HUES6 (cell line): ENCODE results near the gene FBLN1.

Experiments used
- H3K27ac ChIP-seq: 2 replicates; pipeline ENCODE4 v1.7.0; 2013; ENCODE audit warnings: low read depth, mild to moderate bottlenecking, low read length, inconsistent platforms
- H3K27me3 ChIP-seq: 2 replicates; pipeline ENCODE4 v1.6.1; 2013; ENCODE audit warnings: low read length; ENCODE audit not compliant: control insufficient read depth, insufficient read depth
- H3K36me3 ChIP-seq: 2 replicates; pipeline ENCODE4 v1.6.1; 2013; ENCODE audit warnings: low read length; ENCODE audit not compliant: control insufficient read depth, insufficient read depth
- H3K4me1 ChIP-seq: 2 replicates; pipeline ENCODE4 v1.6.1; 2013; ENCODE audit warnings: low read length; ENCODE audit not compliant: control insufficient read depth, insufficient read depth
- H3K4me3 ChIP-seq: 2 replicates; pipeline ENCODE4 v1.5.1; 2013; ENCODE audit warnings: low read depth, low read length
- H3K9ac ChIP-seq: one replicate; pipeline ENCODE4 v1.6.1; 2013; ENCODE audit warnings: mild to moderate bottlenecking, low read length
- H3K9me3 ChIP-seq: 2 replicates; pipeline ENCODE4 v1.6.1; 2013; ENCODE audit warnings: low read depth, low read length; ENCODE audit not compliant: control insufficient read depth, insufficient read depth

FBLN1 gene

DNA sequence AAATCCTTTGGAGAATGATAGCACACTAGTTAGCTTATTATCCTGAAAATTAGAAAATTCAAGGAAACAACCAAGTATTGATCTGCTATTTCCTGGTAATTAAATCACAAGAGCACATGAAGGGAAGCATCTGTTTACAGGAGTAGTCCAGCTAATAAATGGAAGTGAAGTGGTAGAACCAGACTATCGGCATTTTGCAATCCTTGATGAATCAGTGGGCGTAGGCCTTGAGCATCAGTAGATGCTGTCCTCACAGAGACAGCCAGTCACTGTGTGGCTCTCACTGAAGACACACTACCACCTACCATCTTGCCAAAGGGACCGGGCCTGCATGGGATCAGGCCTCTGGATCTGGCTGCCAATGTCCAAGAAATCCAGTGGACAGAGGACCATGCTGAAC lies 69.8 kb downstream of the FBLN1 start:
- H3K9ac ChIP-seq: no peak overlapping the region
- H3K27me3 ChIP-seq: no peaks in the 10 kb centered on the region
- H3K4me1 ChIP-seq: no peaks in the 10 kb centered on the region

DNA sequence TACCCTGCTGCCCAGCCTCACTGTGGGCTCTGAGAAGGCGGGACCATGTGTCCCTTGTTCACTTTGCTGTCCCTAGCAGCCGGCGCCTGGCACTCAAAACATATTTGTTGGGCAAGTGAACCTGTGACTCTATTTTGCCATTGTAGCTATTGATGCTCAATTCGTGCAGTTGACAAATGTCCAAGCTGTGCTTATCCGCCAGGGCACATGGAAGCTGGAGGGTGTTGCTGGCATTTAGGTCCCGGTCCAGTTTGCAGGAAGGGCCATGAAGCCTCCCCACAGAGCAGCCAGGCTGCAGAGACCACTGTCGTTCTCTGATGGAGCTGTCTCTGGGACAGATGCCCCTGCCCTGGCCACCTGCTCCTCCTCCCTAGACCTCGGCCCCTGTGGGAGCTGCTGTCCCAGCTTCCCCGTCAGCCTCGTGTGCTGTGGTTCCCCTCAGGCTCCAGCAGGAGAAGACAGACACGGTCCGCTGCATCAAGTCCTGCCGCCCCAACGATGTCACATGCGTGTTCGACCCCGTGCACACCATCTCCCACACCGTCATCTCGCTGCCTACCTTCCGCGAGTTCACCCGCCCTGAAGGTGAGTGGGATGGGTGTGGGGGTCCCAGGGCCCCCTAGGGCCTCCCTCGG lies 71.5 kb downstream of the FBLN1 start:
- no peaks in the 10 kb centered on the region for H3K27me3 ChIP-seq
- no peaks in the 10 kb centered on the region for H3K4me1 ChIP-seq

More for the DNA sequence above, 69.8 kb downstream of the FBLN1 start:
- Histone ChIP-seq H3K9me3 (peaks cover 12% of the 10 kb centered on the region), H3K4me3 (no peak overlapping the region), H3K27ac (no peak overlapping the region), H3K36me3 (no peaks in the 10 kb centered on the region)

DNA sequence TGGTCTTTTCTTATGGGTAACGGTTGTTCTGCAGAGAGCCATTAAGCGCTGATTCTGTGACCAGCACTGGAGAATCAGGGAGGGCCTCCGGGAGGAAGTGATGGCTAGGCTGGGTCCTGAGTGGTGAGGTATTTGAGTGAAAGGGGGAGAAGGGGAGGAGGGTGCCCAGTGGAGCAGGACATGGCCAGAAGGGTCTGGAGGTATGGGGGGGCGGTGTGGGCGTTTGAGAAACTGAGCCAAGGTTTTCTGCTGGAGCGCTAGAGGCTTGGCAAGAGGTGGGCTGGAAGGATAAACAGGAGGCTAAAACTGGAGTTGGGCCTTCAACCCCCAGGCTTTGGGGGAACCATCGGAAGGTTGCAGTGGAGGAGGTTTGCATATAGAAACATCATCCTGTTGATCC lies 72.5 kb downstream of the FBLN1 start:
- Histone ChIP-seq H3K9ac (no peak overlapping the region), H3K4me3 (no peak overlapping the region)

More for the DNA sequence above, 71.5 kb downstream of the FBLN1 start:
- peaks cover 12% of the 10 kb centered on the region for H3K9me3 ChIP-seq
- H3K9ac ChIP-seq: no peak overlapping the region
- H3K4me3 ChIP-seq: no peak overlapping the region
- no peaks in the 10 kb centered on the region for H3K36me3 ChIP-seq
- H3K27ac ChIP-seq: no peak overlapping the region

DNA sequence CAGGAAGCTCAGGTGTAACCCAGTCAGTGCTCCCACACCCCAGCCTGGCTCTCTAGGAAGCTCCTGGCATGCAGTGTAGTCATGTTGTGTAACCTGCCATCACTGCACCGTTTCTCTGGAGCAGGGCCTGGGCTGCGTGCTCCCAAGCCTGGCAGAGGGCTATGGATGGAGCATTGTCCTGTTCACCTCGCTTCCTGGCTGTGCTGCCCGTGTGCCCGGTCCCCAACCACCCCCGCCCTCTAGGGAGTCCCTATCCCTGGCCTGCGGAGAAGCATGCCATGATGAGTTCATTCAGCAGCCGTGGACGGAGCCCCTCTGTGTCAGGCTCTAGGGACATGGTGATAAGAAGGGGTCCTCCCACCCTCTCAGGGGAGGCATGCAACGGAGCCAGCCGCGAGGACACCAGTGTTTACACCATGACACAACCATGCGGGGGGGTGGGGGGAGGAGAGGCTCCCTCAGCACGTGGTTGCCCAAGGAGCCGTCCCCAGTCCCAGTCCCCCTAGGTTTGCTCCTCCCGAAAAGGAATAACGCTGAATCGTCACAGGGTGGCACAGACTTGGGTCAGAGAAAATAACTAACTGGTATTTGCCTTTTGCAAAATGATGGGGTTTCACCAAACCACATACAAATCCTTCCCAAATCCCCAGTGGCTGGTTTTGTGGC lies 73.1 kb downstream of the FBLN1 start:
- H3K27me3 ChIP-seq: no peaks in the 10 kb centered on the region
- H3K4me1 ChIP-seq: no peaks in the 10 kb centered on the region
- H3K9ac ChIP-seq: no peak overlapping the region
- peaks cover 8% of the 10 kb centered on the region for H3K9me3 ChIP-seq
- no peak overlapping the region for H3K27ac ChIP-seq
- H3K4me3 ChIP-seq: no peak overlapping the region
- H3K36me3 ChIP-seq: peaks cover 4% of the 10 kb centered on the region; the same call in 1 of the 2 replicates

More for the DNA sequence above, 72.5 kb downstream of the FBLN1 start:
- H3K27me3 ChIP-seq: no peaks in the 10 kb centered on the region
- H3K4me1 ChIP-seq: no peaks in the 10 kb centered on the region
- H3K9me3 ChIP-seq: peaks cover 12% of the 10 kb centered on the region
- H3K27ac ChIP-seq: no peak overlapping the region
- peaks cover 2% of the 10 kb centered on the region; the same call in 1 of the 2 replicates for H3K36me3 ChIP-seq

DNA sequence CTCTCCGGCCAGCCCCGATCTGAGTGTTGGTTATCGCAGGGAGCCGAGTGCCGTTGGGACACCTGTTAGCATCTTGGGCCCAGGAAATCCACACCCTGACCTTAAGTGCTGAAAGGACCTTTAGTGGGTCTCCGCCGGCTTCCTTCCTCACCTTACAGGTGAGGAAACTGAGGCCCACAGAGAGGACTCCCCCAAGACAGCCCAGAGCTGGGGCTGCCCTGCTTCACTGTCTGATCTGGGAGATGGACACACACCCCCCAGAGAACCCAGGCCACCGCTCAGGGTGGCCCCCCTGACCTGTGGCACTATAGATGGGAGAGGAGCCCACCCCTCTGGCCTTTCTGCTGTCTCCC lies 73.6 kb downstream of the FBLN1 start:
- H3K9me3 ChIP-seq: peaks cover 3% of the 10 kb centered on the region
- H3K4me3 ChIP-seq: no peak overlapping the region
- H3K27me3 ChIP-seq: no peaks in the 10 kb centered on the region
- no peaks in the 10 kb centered on the region for H3K4me1 ChIP-seq
- no peak overlapping the region for H3K27ac ChIP-seq
- peaks cover 4% of the 10 kb centered on the region; the same call in 1 of the 2 replicates for H3K36me3 ChIP-seq
- H3K9ac ChIP-seq: no peak overlapping the region

DNA sequence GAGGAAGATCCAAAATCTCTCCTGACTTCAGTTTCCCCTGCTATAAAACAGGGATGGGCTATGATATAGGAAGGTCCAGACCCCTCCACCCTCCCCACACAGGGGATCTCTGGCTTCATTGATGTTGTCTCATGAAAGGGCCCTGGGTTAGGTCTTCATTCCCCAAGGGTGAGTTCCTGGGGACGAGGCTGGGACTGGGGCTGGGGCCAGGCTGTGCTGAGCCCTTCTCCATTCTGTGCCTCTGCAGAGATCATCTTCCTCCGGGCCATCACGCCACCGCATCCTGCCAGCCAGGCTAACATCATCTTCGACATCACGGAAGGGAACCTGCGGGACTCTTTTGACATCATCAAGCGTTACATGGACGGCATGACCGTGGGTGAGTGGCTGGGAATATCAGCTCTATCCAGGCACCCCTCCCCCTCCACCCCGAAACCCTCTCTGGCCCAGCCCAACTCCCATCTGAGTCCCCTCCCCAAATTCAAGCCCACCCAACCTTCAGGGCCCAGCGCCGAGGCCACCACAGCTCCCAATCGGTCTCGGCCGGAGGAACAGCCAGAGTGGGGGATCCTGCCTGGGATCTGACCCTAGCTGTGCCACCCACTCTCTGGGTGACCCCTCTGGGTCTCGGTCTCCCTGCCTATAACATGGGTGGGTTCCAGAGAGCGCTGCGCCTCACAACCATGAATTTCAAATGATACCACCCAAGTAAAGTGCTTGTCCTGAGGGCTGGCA lies 74.2 kb downstream of the FBLN1 start:
- Histone ChIP-seq H3K4me1 (no peaks in the 10 kb centered on the region), H3K9ac (no peak overlapping the region), H3K9me3 (no peaks in the 10 kb centered on the region), H3K27me3 (no peaks in the 10 kb centered on the region), H3K27ac (no peak overlapping the region), H3K4me3 (no peak overlapping the region), H3K36me3 (peaks cover 4% of the 10 kb centered on the region; the same call in 1 of the 2 replicates)

DNA sequence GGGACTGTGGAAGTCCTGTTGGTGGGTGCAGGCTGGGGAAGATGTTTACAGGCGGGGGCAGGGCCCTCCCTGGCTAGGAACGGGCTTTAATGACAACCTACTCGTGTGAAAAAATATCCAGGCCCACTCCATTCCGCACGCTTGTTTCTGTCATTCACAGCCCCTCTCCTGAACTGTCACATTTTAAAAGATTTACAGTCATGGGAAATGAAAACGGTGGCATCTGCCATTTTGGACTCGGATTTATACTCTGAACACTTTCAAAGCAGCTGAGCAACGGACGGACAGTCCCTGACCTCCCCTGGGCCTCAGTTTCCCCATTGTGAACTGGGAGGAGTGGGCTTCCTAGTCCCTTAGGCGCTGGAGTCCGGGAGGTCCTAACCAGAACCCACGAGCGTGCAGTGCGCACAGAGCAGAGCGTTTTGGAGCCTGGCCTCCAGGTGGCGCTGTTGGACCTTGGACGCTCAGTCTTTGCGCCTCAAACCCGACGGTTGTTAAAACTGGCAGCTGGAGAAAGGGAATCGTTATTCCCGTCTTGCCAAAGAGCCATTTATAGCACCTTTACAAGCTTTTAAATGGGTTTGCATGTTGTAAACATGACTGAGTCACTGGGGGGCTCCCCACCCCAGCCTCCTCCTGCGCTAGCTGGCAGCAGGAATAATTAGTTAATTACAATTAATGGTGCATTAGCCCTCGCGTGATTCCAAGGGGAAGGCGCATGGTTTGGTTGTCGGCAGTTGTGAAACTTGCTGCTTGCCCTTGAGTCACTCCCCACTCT lies 75.3 kb downstream of the FBLN1 start:
- Histone ChIP-seq H3K27ac (no peak overlapping the region), H3K9me3 (no peaks in the 10 kb centered on the region), H3K4me1 (no peaks in the 10 kb centered on the region), H3K27me3 (no peaks in the 10 kb centered on the region), H3K4me3 (no peak overlapping the region), H3K9ac (no peak overlapping the region), H3K36me3 (peaks cover 4% of the 10 kb centered on the region; the same call in 1 of the 2 replicates)

DNA sequence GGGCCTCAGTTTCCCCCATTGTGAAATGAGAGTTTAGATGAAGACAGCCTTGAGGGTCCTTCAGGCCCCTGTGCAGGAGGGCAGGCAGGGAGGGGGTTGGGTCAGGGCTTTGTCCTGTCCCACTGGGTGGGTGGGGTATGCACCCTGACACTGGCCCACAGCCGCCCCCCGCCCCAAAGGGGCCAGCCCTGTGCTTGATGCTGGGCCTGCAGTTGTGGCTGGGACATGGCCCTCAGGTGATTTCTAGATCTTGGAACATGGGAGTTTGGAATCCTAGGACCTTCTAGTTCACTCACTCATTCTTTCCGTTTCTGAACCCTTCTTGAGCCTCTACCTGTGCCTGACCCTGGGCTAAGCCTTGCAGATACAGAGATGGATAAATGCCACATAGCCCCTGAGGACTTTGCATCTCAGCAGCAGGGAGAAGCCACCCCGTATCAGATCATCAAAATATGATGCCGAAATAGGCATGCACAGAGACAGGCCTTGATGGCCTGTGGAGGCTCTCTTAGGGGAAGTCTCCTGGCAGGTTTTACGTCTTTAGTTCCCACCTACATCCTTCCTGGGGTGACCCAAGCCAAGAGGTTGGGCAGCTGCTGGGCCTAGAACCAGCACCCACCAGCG lies 76.0 kb downstream of the FBLN1 start:
- Histone ChIP-seq H3K9me3 (no peaks in the 10 kb centered on the region), H3K27me3 (no peaks in the 10 kb centered on the region), H3K36me3 (peaks cover 4% of the 10 kb centered on the region; the same call in 1 of the 2 replicates), H3K4me1 (no peaks in the 10 kb centered on the region), H3K27ac (no peak overlapping the region), H3K9ac (no peak overlapping the region), H3K4me3 (no peak overlapping the region)

DNA sequence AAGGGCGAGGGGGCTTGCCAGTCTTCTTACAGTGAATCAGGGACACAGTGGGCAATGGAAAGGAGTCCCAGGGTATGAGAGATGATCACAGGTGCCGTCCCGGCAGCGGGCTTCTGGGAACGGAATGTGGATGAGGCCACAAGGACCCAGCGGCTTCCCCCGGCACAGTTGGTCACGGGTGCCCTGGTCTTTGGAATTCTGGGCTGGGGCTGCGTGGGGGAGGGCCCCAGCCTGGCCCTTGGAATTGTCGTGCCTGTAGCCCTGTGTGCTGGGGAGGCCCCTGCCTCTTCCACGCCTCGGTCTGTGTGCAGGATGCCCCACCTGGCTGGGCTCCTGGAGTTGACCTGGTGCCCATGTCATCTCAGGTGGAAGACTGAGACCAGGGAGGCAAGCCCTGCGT lies 76.6 kb downstream of the FBLN1 start:
- Histone ChIP-seq H3K4me3 (no peak overlapping the region), H3K4me1 (no peaks in the 10 kb centered on the region), H3K36me3 (peaks cover 4% of the 10 kb centered on the region; the same call in 1 of the 2 replicates), H3K27ac (no peak overlapping the region), H3K9ac (no peak overlapping the region), H3K27me3 (no peaks in the 10 kb centered on the region), H3K9me3 (no peaks in the 10 kb centered on the region)
